Esophagus (tissue), 2 donors: ENCODE measurements around the gene PRKN. TPM values are rescaled to one million over a fixed set of nuclear protein-coding genes. Genes with fewer than 3 reads are reported as not detected.

Experiments
- H3K27ac ChIP-seq, 2 donors: one replicate each; pipeline ENCODE4 v1.5.1; 2013; ENCODE audit warnings: low read depth in 2 of 2, mild to moderate bottlenecking in 2 of 2, inconsistent platforms in 1 of 2, low read length in 1 of 2, moderate library complexity in 1 of 2
- H3K27me3 ChIP-seq, 2 donors: one replicate each; pipeline ENCODE4 v1.6.1; 2013; ENCODE audit warnings: low read length in 2 of 2, control low read depth in 1 of 2, mild to moderate bottlenecking in 1 of 2; ENCODE audit not compliant: insufficient read depth in 2 of 2, control insufficient read depth in 1 of 2
- H3K36me3 ChIP-seq, 2 donors: one replicate each; pipeline ENCODE4 v1.6.1; 2013; ENCODE audit warnings: low read length in 1 of 2; ENCODE audit not compliant: control insufficient read depth in 2 of 2, insufficient read depth in 2 of 2
- H3K4me1 ChIP-seq, 2 donors: one replicate each; pipeline ENCODE4 v1.6.1; 2013; ENCODE audit warnings: low read length in 1 of 2; ENCODE audit not compliant: control insufficient read depth in 2 of 2, insufficient read depth in 2 of 2
- H3K4me3 ChIP-seq, 2 donors: one replicate each; pipeline ENCODE4 v1.5.1; 2013; ENCODE audit warnings: low read length in 2 of 2, mild to moderate bottlenecking in 2 of 2, low read depth in 1 of 2, moderate library complexity in 1 of 2
- H3K9me3 ChIP-seq, 2 donors: one replicate each; pipeline ENCODE4 v1.6.1; 2013; ENCODE audit warnings: mild to moderate bottlenecking in 2 of 2, low read depth in 1 of 2, low read length in 1 of 2, moderate library complexity in 1 of 2; ENCODE audit not compliant: control insufficient read depth in 2 of 2, insufficient read depth in 1 of 2
- WGBS, 2 donors: extraction: QIAGEN DNeasy Blood & Tissue Kit; methylation state at CpG; one replicate each; pipeline ENCODE4 v1.1.7; 2013; 5-methylcytosine and 5-hydroxymethylcytosine counted together
- polyA plus RNA-seq, 2 donors: library from polyadenylated mRNA; stranded (reverse); fragments of 200-250 nt; gene quantifications; one replicate each; pipeline ENCODE4 v1.2.3, GENCODE V29; 2013
- donor health status: healthy with polysubstance abuse.
- donor health status: Bipolar disorder and iron deficiency.

PRKN gene
- polyA plus RNA-seq, 2 donors: 0.28 to 0.45 TPM

- H3K27me3 ChIP-seq: no peaks in the 10 kb centered on the region
- H3K9me3 ChIP-seq: no peaks in the 10 kb centered on the region
- no peaks in the 10 kb centered on the region for H3K4me1 ChIP-seq
- WGBS, 2 donors: 58 to 59% methylated on average over 4 of the region's 4 CpGs
- no peak overlapping the region for H3K27ac ChIP-seq
- no peak overlapping the region for H3K4me3 ChIP-seq
- H3K36me3 ChIP-seq: no peaks in the 10 kb centered on the region
These were observed 1103.5 kb downstream of the PRKN start for GRCh38 chr6:161624111-161624510.

- Histone ChIP-seq H3K4me3 (no peak overlapping the region), H3K27ac (no peak overlapping the region), H3K9me3 (no peaks in the 10 kb centered on the region), H3K27me3 (no peaks in the 10 kb centered on the region), H3K4me1 (no peaks in the 10 kb centered on the region), H3K36me3 (no peaks in the 10 kb centered on the region)
- 68 to 70% methylated on average over 3 of the region's 3 CpGs for WGBS, 2 donors
These were observed 1104.8 kb downstream of the PRKN start for GRCh38 chr6:161622779-161623178.

- H3K36me3 ChIP-seq: no peaks in the 10 kb centered on the region
- H3K27me3 ChIP-seq: no peaks in the 10 kb centered on the region
- no peak overlapping the region for H3K27ac ChIP-seq
- no peaks in the 10 kb centered on the region for H3K4me1 ChIP-seq
- H3K9me3 ChIP-seq: no peaks in the 10 kb centered on the region
- 51 to 58% methylated on average over 8 of the region's 8 CpGs for WGBS, 2 donors
- H3K4me3 ChIP-seq: no peak overlapping the region
These were observed 1108.6 kb downstream of the PRKN start for GRCh38 chr6:161618831-161619454.

- no peaks in the 10 kb centered on the region for H3K9me3 ChIP-seq
- H3K4me1 ChIP-seq: no peaks in the 10 kb centered on the region
- H3K27me3 ChIP-seq: no peaks in the 10 kb centered on the region
- 88 to 94% methylated on average over 2 of the region's 2 CpGs for WGBS, 2 donors
- no peaks in the 10 kb centered on the region for H3K36me3 ChIP-seq
- H3K27ac ChIP-seq: no peak overlapping the region
- H3K4me3 ChIP-seq: no peak overlapping the region
These were observed 1113.9 kb downstream of the PRKN start for GRCh38 chr6:161613711-161614110.

- H3K36me3 ChIP-seq: no peaks in the 10 kb centered on the region
- H3K27ac ChIP-seq: no peak overlapping the region
- no peaks in the 10 kb centered on the region for H3K9me3 ChIP-seq
- WGBS, 2 donors: 91 to 94% methylated on average over 3 of the region's 3 CpGs
- no peaks in the 10 kb centered on the region for H3K4me1 ChIP-seq
- no peaks in the 10 kb centered on the region for H3K27me3 ChIP-seq
- no peak overlapping the region for H3K4me3 ChIP-seq
These were observed 1118.8 kb downstream of the PRKN start for GRCh38 chr6:161608771-161609170.

- H3K36me3 ChIP-seq: no peaks in the 10 kb centered on the region
These were observed 1119.8 kb downstream of the PRKN start for GRCh38 chr6:161607696-161608297.

GRCh38 chr6:161602359-161602758, 1125.2 kb downstream of the PRKN start:
- Histone ChIP-seq H3K36me3 (no peaks in the 10 kb centered on the region), H3K27ac (no peak overlapping the region), H3K4me1 (no peaks in the 10 kb centered on the region), H3K9me3 (no peaks in the 10 kb centered on the region), H3K27me3 (no peaks in the 10 kb centered on the region), H3K4me3 (no peak overlapping the region)
- WGBS, 2 donors: 91 to 94% methylated on average over 1 of the region's 1 CpG

More at GRCh38 chr6:161607696-161608297, 1119.8 kb downstream of the PRKN start:
- no peaks in the 10 kb centered on the region for H3K27me3 ChIP-seq
- no peaks in the 10 kb centered on the region for H3K9me3 ChIP-seq
- no peak overlapping the region for H3K27ac ChIP-seq
- H3K4me1 ChIP-seq: no peaks in the 10 kb centered on the region
- WGBS, 2 donors: 87 to 91% methylated on average over 6 of the region's 6 CpGs
- H3K4me3 ChIP-seq: no peak overlapping the region

GRCh38 chr6:161598896-161599295, 1128.7 kb downstream of the PRKN start:
- WGBS, 2 donors: 88 to 94% methylated on average over 2 of the region's 2 CpGs
- Histone ChIP-seq H3K4me1 (no peaks in the 10 kb centered on the region), H3K27ac (no peak overlapping the region), H3K27me3 (no peaks in the 10 kb centered on the region), H3K4me3 (no peak overlapping the region), H3K9me3 (no peaks in the 10 kb centered on the region), H3K36me3 (no peaks in the 10 kb centered on the region)

- 85 to 86% methylated on average over 7 of the region's 7 CpGs for WGBS, 2 donors
- no peaks in the 10 kb centered on the region for H3K36me3 ChIP-seq
- H3K27ac ChIP-seq: no peak overlapping the region
- H3K4me1 ChIP-seq: no peaks in the 10 kb centered on the region
- no peaks in the 10 kb centered on the region for H3K27me3 ChIP-seq
- no peak overlapping the region for H3K4me3 ChIP-seq
- no peaks in the 10 kb centered on the region for H3K9me3 ChIP-seq
These were observed 1130.6 kb downstream of the PRKN start for GRCh38 chr6:161596807-161597520.
